Measurements from ENCODE around the gene S100A13.

GRCh38 chr1:153614189-153614900 lies 13.0 kb downstream of the S100A13 start:
- TF ChIP-seq BCL11A (IDR thresholded peaks at IDR 0.05; ENCODE audit: low read depth, low read length): no peak
- TF ChIP-seq ZBTB4 (CRISPR knock-in tag; IDR thresholded peaks at IDR 0.05): no peak
- no peak for TF ChIP-seq RELB (IDR thresholded peaks at IDR 0.05; ENCODE audit: low read depth)
- no peak for TF ChIP-seq PBX3 (IDR thresholded peaks at IDR 0.05; ENCODE audit: insufficient replicate concordance, low read depth, low read length)
- TF ChIP-seq FOXM1 (IDR thresholded peaks at IDR 0.05; ENCODE audit: low read depth, low read length): no peak
- TF ChIP-seq CHD2 (IDR thresholded peaks at IDR 0.05; ENCODE audit: borderline replicate concordance, low read depth, low read length): no peak
- no peak for TF ChIP-seq HCFC1 (IDR thresholded peaks at IDR 0.05; ENCODE audit: low read length)
- TF ChIP-seq MXI1 (IDR thresholded peaks at IDR 0.05; ENCODE audit: low read depth, low read length): no peak
- no peak for TF ChIP-seq RB1 (IDR thresholded peaks at IDR 0.05; ENCODE audit: borderline replicate concordance)
